NCI-H1048 (cell line): ENCODE data around the gene PTPN3.
"Not testable (repeated sequence)": the region's sequence is repeated elsewhere in the genome, so short reads cannot be mapped to it uniquely, and the experiment has no call there.

Source experiments
- DNase-seq: peaks from one replicate; lab custom pipeline; 2025; lab: John Stamatoyannopoulos, UW

Gene PTPN3

GRCh38 chr9:109385499-109385898 is 112.6 kb downstream of the PTPN3 start:
- no peak for DNase-seq

- no peak for DNase-seq
These were observed 114.2 kb downstream of the PTPN3 start for GRCh38 chr9:109383947-109384346.

- no peak for DNase-seq
These were observed 114.8 kb downstream of the PTPN3 start for GRCh38 chr9:109383356-109383755.

GRCh38 chr9:109382585-109382984 is 115.5 kb downstream of the PTPN3 start:
- DNase-seq: no peak

GRCh38 chr9:109382182-109382581 is 115.9 kb downstream of the PTPN3 start:
- no peak for DNase-seq

GRCh38 chr9:109381011-109381729 is 116.9 kb downstream of the PTPN3 start:
- no peak for DNase-seq

- DNase-seq: no peak
These were observed 118.6 kb downstream of the PTPN3 start for GRCh38 chr9:109379513-109379912.

GRCh38 chr9:109378316-109378715 is 119.8 kb downstream of the PTPN3 start:
- DNase-seq: no peak

- DNase-seq: no peak
These were observed 125.9 kb downstream of the PTPN3 start for GRCh38 chr9:109372246-109372645.

- DNase-seq: no peak
These were observed 126.7 kb downstream of the PTPN3 start for GRCh38 chr9:109371374-109371773.

- DNase-seq: no peak
These were observed 128.8 kb downstream of the PTPN3 start for GRCh38 chr9:109369285-109369684.

GRCh38 chr9:109360771-109361170 is 137.3 kb downstream of the PTPN3 start:
- DNase-seq: no peak

GRCh38 chr9:109358968-109359603 is 139.0 kb downstream of the PTPN3 start:
- not testable (repeated sequence) for DNase-seq

GRCh38 chr9:109355564-109356297 is 142.4 kb downstream of the PTPN3 start:
- no peak for DNase-seq

- DNase-seq: no peak
These were observed 143.9 kb downstream of the PTPN3 start for GRCh38 chr9:109354190-109354589.

- no peak for DNase-seq
These were observed 147.1 kb downstream of the PTPN3 start for GRCh38 chr9:109351032-109351431.

- no peak for DNase-seq
These were observed 148.7 kb downstream of the PTPN3 start for GRCh38 chr9:109349421-109349846.

GRCh38 chr9:109346904-109347303 is 151.2 kb downstream of the PTPN3 start:
- no peak for DNase-seq

- no peak for DNase-seq
These were observed 153.2 kb downstream of the PTPN3 start for GRCh38 chr9:109344866-109345265.

- no peak for DNase-seq
These were observed 155.2 kb downstream of the PTPN3 start for GRCh38 chr9:109342878-109343277.

GRCh38 chr9:109341561-109341960 is 156.5 kb downstream of the PTPN3 start:
- no peak for DNase-seq

- not testable (repeated sequence) for DNase-seq
These were observed 157.1 kb downstream of the PTPN3 start for GRCh38 chr9:109340979-109341378.

- DNase-seq: no peak
These were observed 161.7 kb downstream of the PTPN3 start for GRCh38 chr9:109336409-109336808.
